ENCODE results near the gene RALGAPA2.

The RALGAPA2 gene

GRCh38 chr20:20691477-20692235 lies 20.8 kb downstream of the RALGAPA2 start:
- DNase-seq (ENCODE audit: low read depth in 2 of 2): no peak
- no peak overlapping the region for H3K4me3 ChIP-seq (replicated peaks in 1 of 2; ENCODE audit: low read depth in 2 of 2, low read length in 2 of 2)
- TF ChIP-seq CTCF (IDR thresholded peaks at IDR 0.05; ENCODE audit: low read depth, low read length): no peak

GRCh38 chr20:20690676-20691476 lies 21.6 kb downstream of the RALGAPA2 start:
- TF ChIP-seq CTCF (IDR thresholded peaks at IDR 0.05; ENCODE audit: low read depth, low read length): no peak
- no peak for DNase-seq (ENCODE audit: low read depth in 2 of 2)
- H3K4me3 ChIP-seq (replicated peaks in 1 of 2; ENCODE audit: low read depth in 2 of 2, low read length in 2 of 2): no peak overlapping the region

- no peak for DNase-seq (ENCODE audit: low read depth in 2 of 2)
- no peak overlapping the region for H3K4me3 ChIP-seq (replicated peaks in 1 of 2; ENCODE audit: low read depth in 2 of 2, low read length in 2 of 2)
- TF ChIP-seq CTCF (IDR thresholded peaks at IDR 0.05; ENCODE audit: low read depth, low read length): no peak
Observed at GRCh38 chr20:20687319-20687718, 25.1 kb downstream of the RALGAPA2 start.

GRCh38 chr20:20685635-20686034 lies 26.8 kb downstream of the RALGAPA2 start:
- no peak for DNase-seq (ENCODE audit: low read depth in 2 of 2)
- no peak overlapping the region for H3K4me3 ChIP-seq (replicated peaks in 1 of 2; ENCODE audit: low read depth in 2 of 2, low read length in 2 of 2)
- no peak for TF ChIP-seq CTCF (IDR thresholded peaks at IDR 0.05; ENCODE audit: low read depth, low read length)

GRCh38 chr20:20683481-20684321 lies 28.7 kb downstream of the RALGAPA2 start:
- no peak for TF ChIP-seq CTCF (IDR thresholded peaks at IDR 0.05; ENCODE audit: low read depth, low read length)
- DNase-seq (ENCODE audit: low read depth in 2 of 2): no peak
- no peak overlapping the region for H3K4me3 ChIP-seq (replicated peaks in 1 of 2; ENCODE audit: low read depth in 2 of 2, low read length in 2 of 2)

- no peak overlapping the region for H3K4me3 ChIP-seq (replicated peaks in 1 of 2; ENCODE audit: low read depth in 2 of 2, low read length in 2 of 2)
- DNase-seq (ENCODE audit: low read depth in 2 of 2): no peak
- no peak for TF ChIP-seq CTCF (IDR thresholded peaks at IDR 0.05; ENCODE audit: low read depth, low read length)
Observed at GRCh38 chr20:20683020-20683419, 29.4 kb downstream of the RALGAPA2 start.

Data from cardiac fibroblast (primary cell).